Activated T-helper 1 cell treated with anti-CD3 and anti-CD28 coated beads, Interleukin-2, amount 50 U/mL, for 16 hours (primary cell): Measurements from ENCODE around the gene GGTLC2.
A peak's percentile ranks its signal among the peaks of the same experiment; 100 is the strongest.

Experiments
- DNase-seq, 2 donors: peaks; one replicate each; pipeline ENCODE4 v3.0.0-alpha.2; 2020; ENCODE audit warnings: low read depth in 1 of 2, low spot score in 1 of 2

GGTLC2 gene

GRCh38 chr22:22689621-22690345, 45.4 kb downstream of the GGTLC2 start:
- no peak for DNase-seq

DNA sequence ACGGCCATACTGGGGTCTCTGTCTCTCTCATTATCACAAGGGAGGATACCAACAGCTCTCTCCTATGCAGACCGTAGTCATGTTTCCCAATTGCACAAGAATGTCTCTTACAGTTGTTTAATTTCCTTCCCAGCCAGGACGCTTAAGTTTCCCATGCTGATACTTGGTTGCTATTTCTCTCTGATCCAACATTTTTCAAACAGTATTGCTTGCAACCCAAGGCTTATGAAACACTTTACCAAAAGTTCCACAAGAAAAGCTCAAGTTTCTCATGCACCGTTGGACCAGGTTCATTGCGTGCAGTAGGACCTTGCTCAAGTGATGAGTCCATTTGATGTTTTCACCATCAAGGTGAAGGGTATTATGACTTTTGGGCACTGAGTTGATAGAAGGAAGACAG, 46.6 kb downstream of the GGTLC2 start:
- DNase-seq = no peak

- no peak for DNase-seq
These were observed 47.6 kb downstream of the GGTLC2 start for GRCh38 chr22:22691716-22692701.

DNA sequence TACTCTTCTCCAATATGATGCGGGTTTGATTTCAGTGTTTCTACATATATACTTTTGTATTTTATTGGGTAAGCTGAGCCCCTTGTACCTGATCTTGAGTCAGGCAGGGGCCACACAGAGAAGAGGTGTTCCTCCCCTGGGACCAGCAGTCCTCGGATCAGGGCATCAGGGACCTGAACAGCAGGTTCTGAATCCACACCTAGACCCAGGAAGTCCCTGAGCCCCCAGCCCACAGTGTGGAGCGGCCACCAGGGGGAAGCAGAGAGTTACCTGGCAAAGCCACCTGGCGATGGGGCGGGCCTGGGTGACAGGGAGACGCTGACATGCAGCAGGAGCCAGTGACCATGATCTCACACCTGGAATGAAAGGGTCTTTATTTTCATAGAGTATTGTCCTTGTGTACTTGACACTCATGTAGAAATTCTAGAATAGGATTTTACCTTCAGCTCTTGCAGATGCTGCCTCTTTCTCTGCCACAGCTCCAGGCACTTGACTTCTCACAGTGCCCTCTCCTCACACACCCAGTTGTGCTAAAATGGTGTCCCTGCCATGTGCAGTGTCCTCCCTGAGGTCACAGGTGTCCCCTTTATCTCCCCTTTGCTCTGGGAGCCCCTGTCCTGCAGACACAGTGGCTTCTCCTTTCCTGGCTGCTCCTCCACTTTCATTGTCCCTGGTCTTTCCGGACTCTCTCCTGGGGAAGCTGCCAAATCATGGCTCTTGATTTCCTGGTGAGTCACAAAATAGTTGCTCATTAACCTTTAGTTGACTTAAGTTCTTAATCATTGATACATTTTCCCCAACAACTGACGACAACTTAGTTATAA, 48.5 kb downstream of the GGTLC2 start:
- DNase-seq = peak; percentile 55 to 62

GRCh38 chr22:22693531-22693884, 49.1 kb downstream of the GGTLC2 start:
- DNase-seq = no peak

- DNase-seq = no peak
These were observed 49.7 kb downstream of the GGTLC2 start for GRCh38 chr22:22694106-22694505.

- DNase-seq = no peak
These were observed 51.7 kb downstream of the GGTLC2 start for GRCh38 chr22:22696104-22696503.
